Transverse colon (tissue), 4 donors: Measurements from ENCODE around the gene YWHAQ.

Experiments
- EP300 ChIP-seq: sonication (generic); formaldehyde crosslinking; IDR thresholded peaks from one replicate; pipeline ENCODE4 v1.6.1; 2017; ENCODE audit warnings: antibody characterized with exemption, low read depth
- POLR2A ChIP-seq: fragments of 450-650 bp; IDR thresholded peaks from one replicate; pipeline ENCODE4 v1.6.1; 2016; ENCODE audit warnings: antibody characterized with exemption, mild to moderate bottlenecking, moderate library complexity
- POLR2AphosphoS5 ChIP-seq, 3 donors: sonication (generic); formaldehyde crosslinking; IDR thresholded peaks; one replicate each; pipeline ENCODE4 v1.6.1; 2016; ENCODE audit warnings: antibody characterized with exemption in 3 of 3
- TF ChIP-seq, protein P1 (sequence below), 5 experiments: fragments of 200-600 bp in 3 of 5; fragments of 450-650 bp in 2 of 5; sonication (generic) in 3 of 5; IDR thresholded peaks; 1 replicate in 2 of 5; 2 replicates in 3 of 5; pipeline ENCODE4 v1.5.1; 2016 to 2017; ENCODE audit warnings: antibody characterized with exemption in 5 of 5, inconsistent platforms in 3 of 5, mild to moderate bottlenecking in 2 of 5, moderate library complexity in 1 of 5

DNA sequence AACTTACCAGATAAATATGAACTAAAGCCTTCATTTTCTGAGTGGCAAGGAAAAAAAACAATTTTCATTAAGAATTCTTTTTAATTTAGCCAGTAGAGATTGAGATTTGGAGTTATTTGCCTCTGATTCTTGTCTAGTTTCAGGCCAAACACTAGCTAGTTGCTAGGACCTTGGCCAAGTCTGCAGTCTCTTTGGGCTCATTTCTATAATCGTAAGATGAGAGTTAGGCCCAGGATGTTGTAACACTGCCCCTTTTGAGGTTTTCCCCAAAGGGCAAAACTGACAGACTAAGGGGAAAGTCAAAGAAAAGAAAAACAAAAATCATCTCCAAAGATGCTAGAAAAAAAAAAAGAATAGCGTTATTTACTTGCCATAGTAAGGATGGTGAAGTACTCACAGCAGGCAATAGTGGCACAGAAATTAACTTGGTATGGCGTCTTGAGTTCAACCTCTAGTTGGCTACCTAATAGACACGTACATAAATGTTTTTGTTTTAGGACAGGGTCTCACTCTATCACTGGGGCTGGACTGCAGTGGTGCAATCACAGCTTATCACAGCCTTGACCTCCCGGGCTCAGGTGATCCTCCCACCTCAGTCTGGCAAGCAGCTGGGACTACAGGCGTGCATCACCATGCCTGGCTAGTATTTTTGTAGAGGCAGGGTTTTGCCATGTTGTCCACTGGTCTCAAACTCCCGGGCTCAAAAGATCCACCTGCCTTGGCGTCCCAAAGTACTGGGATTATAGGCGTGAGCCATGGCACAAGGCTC, 52.1 kb downstream of the YWHAQ start:
- TF ChIP-seq, protein P1, sequence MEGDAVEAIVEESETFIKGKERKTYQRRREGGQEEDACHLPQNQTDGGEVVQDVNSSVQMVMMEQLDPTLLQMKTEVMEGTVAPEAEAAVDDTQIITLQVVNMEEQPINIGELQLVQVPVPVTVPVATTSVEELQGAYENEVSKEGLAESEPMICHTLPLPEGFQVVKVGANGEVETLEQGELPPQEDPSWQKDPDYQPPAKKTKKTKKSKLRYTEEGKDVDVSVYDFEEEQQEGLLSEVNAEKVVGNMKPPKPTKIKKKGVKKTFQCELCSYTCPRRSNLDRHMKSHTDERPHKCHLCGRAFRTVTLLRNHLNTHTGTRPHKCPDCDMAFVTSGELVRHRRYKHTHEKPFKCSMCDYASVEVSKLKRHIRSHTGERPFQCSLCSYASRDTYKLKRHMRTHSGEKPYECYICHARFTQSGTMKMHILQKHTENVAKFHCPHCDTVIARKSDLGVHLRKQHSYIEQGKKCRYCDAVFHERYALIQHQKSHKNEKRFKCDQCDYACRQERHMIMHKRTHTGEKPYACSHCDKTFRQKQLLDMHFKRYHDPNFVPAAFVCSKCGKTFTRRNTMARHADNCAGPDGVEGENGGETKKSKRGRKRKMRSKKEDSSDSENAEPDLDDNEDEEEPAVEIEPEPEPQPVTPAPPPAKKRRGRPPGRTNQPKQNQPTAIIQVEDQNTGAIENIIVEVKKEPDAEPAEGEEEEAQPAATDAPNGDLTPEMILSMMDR (IDR thresholded peaks at IDR 0.05) = no peak
- no peak for TF ChIP-seq POLR2A
- no peak for TF ChIP-seq EP300
- TF ChIP-seq POLR2AphosphoS5 (IDR thresholded peaks at IDR 0.05) = no peak
